Measurements from ENCODE around the gene XYLB. TPM values are rescaled to one million over a fixed set of nuclear protein-coding genes. Genes with fewer than 3 reads are reported as not detected.

The XYLB gene
- total RNA-seq, 2 experiments from 2014 or later: 5.3 to 7.2 TPM

DNA sequence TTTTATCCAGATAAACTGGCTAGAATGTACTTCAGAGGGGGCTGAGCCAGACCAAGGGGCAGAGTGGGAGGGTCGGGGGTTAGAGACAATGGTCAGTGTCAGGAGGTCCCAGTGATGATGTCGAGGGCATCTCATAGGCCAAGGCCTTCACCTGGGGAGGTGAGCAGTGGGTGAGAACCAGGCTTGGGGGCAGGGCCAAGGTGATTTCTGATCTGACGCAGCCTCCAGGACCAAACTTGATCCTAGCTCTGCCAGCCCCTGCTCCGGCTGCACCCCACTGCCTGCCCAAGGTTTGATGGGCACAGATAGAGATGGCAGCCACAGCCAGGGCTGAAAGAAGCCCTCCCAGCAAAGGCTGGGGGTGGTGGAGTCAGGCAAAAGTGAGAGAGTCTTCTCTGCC is 14.9 kb downstream of the XYLB start:
- no peak overlapping the region for H3K4me2 ChIP-seq (ENCODE audit: low read length)
- no peaks in the 10 kb centered on the region for H3K79me2 ChIP-seq (ENCODE audit: insufficient read depth, low read depth, low read length)
- H3K4me1 ChIP-seq (ENCODE audit: insufficient read depth, low read length, poor library complexity, severe bottlenecking): no peaks in the 10 kb centered on the region
- H3K9me2 ChIP-seq (ENCODE audit: insufficient read depth, low read length): no peaks in the 10 kb centered on the region
- H3K36me3 ChIP-seq (ENCODE audit: insufficient read depth, low read length): peaks cover 4% of the 10 kb centered on the region; the same call in 1 of the 2 replicates
- H4K20me1 ChIP-seq (ENCODE audit: insufficient read depth, low read length): no peaks in the 10 kb centered on the region
- BruUV-seq (replicated peaks): no TSS peak
- TF ChIP-seq CTCF (conservative IDR thresholded peaks at IDR 0.05; ENCODE audit: low read length) (no peak), EZH2phosphoT487 (IDR thresholded peaks at IDR 0.05; ENCODE audit: borderline replicate concordance, low read depth, low read length) (no peak)
- no peak overlapping the region for H3K4me3 ChIP-seq (ENCODE audit: low read depth, low read length, poor library complexity, severe bottlenecking)
- H3K9me3 ChIP-seq (ENCODE audit: low read length): no peaks in the 10 kb centered on the region
- intact Hi-C loops (cut with micrococcal nuclease; ENCODE audit: unreplicated experiment): no loop called here
- no peak for DNase-seq (ENCODE audit: low spot score)
- H2AFZ ChIP-seq (ENCODE audit: low read length): no peak overlapping the region
- POLR2A ChIA-PET: no interaction called here
- H3K27ac ChIP-seq (ENCODE audit: low read depth, low read length, poor library complexity, severe bottlenecking): no peak overlapping the region
- CTCF ChIA-PET (ENCODE audit: unreplicated experiment): no interaction called here

- 0 out of 2 replicates have a peak, but pooled peaks cover 1% of the 10 kb centered on the region for H3K36me3 ChIP-seq (ENCODE audit: insufficient read depth, low read length)
- no peaks in the 10 kb centered on the region for H3K79me2 ChIP-seq (ENCODE audit: insufficient read depth, low read depth, low read length)
- H3K9me2 ChIP-seq (ENCODE audit: insufficient read depth, low read length): no peaks in the 10 kb centered on the region
- DNase-seq (ENCODE audit: low spot score): no peak
- ChIA-PET CTCF (ENCODE audit: unreplicated experiment) (no interaction called here), POLR2A (no interaction called here)
- no peaks in the 10 kb centered on the region for H3K9me3 ChIP-seq (ENCODE audit: low read length)
- no peak overlapping the region for H2AFZ ChIP-seq (ENCODE audit: low read length)
- H3K4me2 ChIP-seq (ENCODE audit: low read length): no peak overlapping the region
- no peak overlapping the region for H3K4me3 ChIP-seq (ENCODE audit: low read depth, low read length, poor library complexity, severe bottlenecking)
- no peaks in the 10 kb centered on the region for H4K20me1 ChIP-seq (ENCODE audit: insufficient read depth, low read length)
- BruUV-seq (replicated peaks): no TSS peak
- intact Hi-C loops (cut with micrococcal nuclease; ENCODE audit: unreplicated experiment): no loop called here
- no peaks in the 10 kb centered on the region for H3K4me1 ChIP-seq (ENCODE audit: insufficient read depth, low read length, poor library complexity, severe bottlenecking)
- H3K27ac ChIP-seq (ENCODE audit: low read depth, low read length, poor library complexity, severe bottlenecking): no peak overlapping the region
- TF ChIP-seq EZH2phosphoT487 (IDR thresholded peaks at IDR 0.05; ENCODE audit: borderline replicate concordance, low read depth, low read length) (no peak), CTCF (conservative IDR thresholded peaks at IDR 0.05; ENCODE audit: low read length) (no peak)
Measured at GRCh38 chr3:38362825-38363224, 16.2 kb downstream of the XYLB start.

DNA sequence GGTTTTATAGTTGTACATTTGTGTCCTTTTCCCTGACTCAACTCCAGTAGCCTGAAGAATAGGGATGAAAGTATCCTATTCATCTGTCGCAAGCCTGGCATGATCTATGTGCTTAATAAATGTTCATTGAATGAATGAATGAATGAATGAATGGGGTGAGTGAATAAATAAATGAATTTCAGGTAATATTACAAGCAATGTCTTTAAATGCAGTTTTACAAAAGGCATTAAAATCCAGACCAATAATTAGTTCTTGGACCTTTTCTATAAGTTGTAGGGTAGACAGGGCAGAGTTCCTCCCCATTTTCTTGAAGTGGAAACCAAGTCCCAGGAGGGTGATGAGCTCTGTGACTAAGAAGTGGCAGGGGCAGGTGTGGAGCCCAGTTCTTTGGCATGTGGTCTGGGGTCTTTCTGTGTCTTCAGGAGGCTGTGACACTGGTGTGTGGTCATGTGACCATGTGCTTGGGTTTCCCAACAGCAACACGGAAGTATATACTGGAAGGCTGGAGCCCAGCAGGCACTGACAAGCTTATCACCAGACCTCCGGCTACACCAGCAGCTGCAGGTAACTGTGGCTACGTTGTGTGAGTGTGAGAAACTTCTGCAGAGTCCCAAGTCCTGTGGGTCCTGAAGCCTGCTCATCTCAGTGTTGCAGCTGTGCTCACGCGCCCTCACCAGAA is 18.3 kb downstream of the XYLB start:
- no TSS peak for BruUV-seq (replicated peaks)
- no peaks in the 10 kb centered on the region for H4K20me1 ChIP-seq (ENCODE audit: insufficient read depth, low read length)
- intact Hi-C loops (cut with micrococcal nuclease; ENCODE audit: unreplicated experiment): no loop called here
- H3K4me2 ChIP-seq (ENCODE audit: low read length): no peak overlapping the region
- H3K27ac ChIP-seq (ENCODE audit: low read depth, low read length, poor library complexity, severe bottlenecking): no peak overlapping the region
- no peaks in the 10 kb centered on the region for H3K4me1 ChIP-seq (ENCODE audit: insufficient read depth, low read length, poor library complexity, severe bottlenecking)
- DNase-seq (ENCODE audit: low spot score): no peak
- no peaks in the 10 kb centered on the region for H3K9me3 ChIP-seq (ENCODE audit: low read length)
- CTCF ChIA-PET (ENCODE audit: unreplicated experiment): no interaction called here
- H3K9me2 ChIP-seq (ENCODE audit: insufficient read depth, low read length): no peaks in the 10 kb centered on the region
- H3K36me3 ChIP-seq (ENCODE audit: insufficient read depth, low read length): 0 out of 2 replicates have a peak, but pooled peaks cover 11% of the 10 kb centered on the region
- TF ChIP-seq CTCF (conservative IDR thresholded peaks at IDR 0.05; ENCODE audit: low read length) (no peak), EZH2phosphoT487 (IDR thresholded peaks at IDR 0.05; ENCODE audit: borderline replicate concordance, low read depth, low read length) (no peak)
- H3K79me2 ChIP-seq (ENCODE audit: insufficient read depth, low read depth, low read length): no peaks in the 10 kb centered on the region
- H3K4me3 ChIP-seq (ENCODE audit: low read depth, low read length, poor library complexity, severe bottlenecking): no peak overlapping the region
- no peak overlapping the region for H2AFZ ChIP-seq (ENCODE audit: low read length)
- POLR2A ChIA-PET: interaction anchor here (1.1 kb wide), 1 partner anchor 12 kb away, joined by 3 read pairs; no protein-coding TSS in a partner anchor

Data from OCI-LY7 (cell line).